Measurements from ENCODE around the gene FAIM2. TPM values are rescaled to one million over a fixed set of nuclear protein-coding genes. Genes with fewer than 3 reads are reported as not detected.
A peak's percentile ranks its signal among the peaks of the same experiment; 100 is the strongest.

Gene FAIM2
- total and polyA plus RNA-seq, 9 of the 15 experiments (the other 6 are each of a cell fraction or from before 2014, with no cell fraction given) = 0.01 to 0.10 TPM; not detected in 7

GRCh38 chr12:49945394-49946080 is 41.8 kb upstream of the FAIM2 start (continued):
- TF ChIP-seq CTCF (IDR thresholded peaks at IDR 0.05 in 2 of 3, conservative IDR thresholded peaks at IDR 0.05 in 1 of 3; ENCODE audit: insufficient read depth in 2 of 3, low read depth in 1 of 3, low read length in 3 of 3) (peak; percentile 87 to 95 (median 90)), MXI1 (IDR thresholded peaks at IDR 0.05; ENCODE audit: low read depth, low read length) (no peak), BCOR (IDR thresholded peaks at IDR 0.05) (peak; percentile 59; the same call in 1 of the 2 replicates), ZC3H8 (IDR thresholded peaks at IDR 0.05) (no peak), IRF2 (CRISPR knock-in tag; IDR thresholded peaks at IDR 0.05) (no peak), TCF15 (CRISPR knock-in tag; IDR thresholded peaks at IDR 0.05) (no peak), ZNF449 (CRISPR knock-in tag; IDR thresholded peaks at IDR 0.05) (no peak), NCOA4 (IDR thresholded peaks at IDR 0.05; ENCODE audit: partially characterized antibody) (no peak), ZNF561 (CRISPR knock-in tag; conservative IDR thresholded peaks at IDR 0.05) (no peak), MXD1 (CRISPR knock-in tag; IDR thresholded peaks at IDR 0.05; ENCODE audit: borderline replicate concordance, poor library complexity, severe bottlenecking) (no peak), SOX6 (IDR thresholded peaks at IDR 0.05) (peak; percentile 56; the same call in 1 of the 2 replicates), ZBTB33 (CRISPR knock-in tag; IDR thresholded peaks at IDR 0.05) (no peak), RFX5 (IDR thresholded peaks at IDR 0.05; ENCODE audit: low read depth, low read length) (no peak), ARID4B (CRISPR knock-in tag; IDR thresholded peaks at IDR 0.05) (no peak; the same call in 1 of the 2 replicates), TRIM24 (IDR thresholded peaks at IDR 0.05) (peak in 1 of 2 experiments; percentile 38; a peak in 1 of 4 replicates), ZNF282 (CRISPR knock-in tag; IDR thresholded peaks at IDR 0.05) (no peak), ZNF133 (CRISPR knock-in tag; IDR thresholded peaks at IDR 0.05) (no peak)
